Retina (tissue), 1 donor: ENCODE measurements around the gene RPUSD1.
"Not testable (repeated sequence)": the region's sequence is repeated elsewhere in the genome, so short reads cannot be mapped to it uniquely, and the experiment has no call there.

ENCODE experiments used
- DNase-seq: peaks from one replicate; pipeline ENCODE4 v3.0.0-alpha.2; 2016

Gene RPUSD1

GRCh38 chr16:764184-764750 is 23.9 kb downstream of the RPUSD1 start:
- DNase-seq, result no peak

GRCh38 chr16:763369-764183 is 24.6 kb downstream of the RPUSD1 start:
- no peak for DNase-seq

- DNase-seq, result no peak
These were observed 25.4 kb downstream of the RPUSD1 start for GRCh38 chr16:762595-763268.

GRCh38 chr16:761625-762513 is 26.3 kb downstream of the RPUSD1 start:
- no peak for DNase-seq

- no peak for DNase-seq
These were observed 27.4 kb downstream of the RPUSD1 start, which contains the start of gene MSLN for GRCh38 chr16:760545-761343. Gene MSLN, plus strand, starts transcription at chr16:760734. Its CDS starts 1,947 bp downstream, at chr16:762681.

- no peak for DNase-seq
These were observed 28.1 kb downstream of the RPUSD1 start for GRCh38 chr16:760065-760464.

GRCh38 chr16:759110-759910 is 28.9 kb downstream of the RPUSD1 start:
- no peak for DNase-seq

- no peak for DNase-seq
These were observed 31.8 kb downstream of the RPUSD1 start for GRCh38 chr16:756428-756827.

GRCh38 chr16:754656-755055 is 33.5 kb downstream of the RPUSD1 start:
- no peak for DNase-seq

- not testable (repeated sequence) for DNase-seq
These were observed 34.0 kb downstream of the RPUSD1 start for GRCh38 chr16:754121-754607.

GRCh38 chr16:752007-752312 is 36.2 kb downstream of the RPUSD1 start:
- DNase-seq, result no peak

GRCh38 chr16:751152-752006 is 36.8 kb downstream of the RPUSD1 start:
- no peak for DNase-seq

- no peak for DNase-seq
These were observed 37.7 kb downstream of the RPUSD1 start for GRCh38 chr16:750485-750884.

- DNase-seq, result no peak
These were observed 39.2 kb downstream of the RPUSD1 start for GRCh38 chr16:749010-749409.

- no peak for DNase-seq
These were observed 40.0 kb downstream of the RPUSD1 start for GRCh38 chr16:747978-748746.

GRCh38 chr16:746637-747036 is 41.5 kb downstream of the RPUSD1 start:
- DNase-seq, result no peak

GRCh38 chr16:745739-746138 is 42.4 kb downstream of the RPUSD1 start:
- no peak for DNase-seq

GRCh38 chr16:743794-744500 is 44.2 kb downstream of the RPUSD1 start:
- no peak for DNase-seq

- not testable (repeated sequence) for DNase-seq
These were observed 45.3 kb downstream of the RPUSD1 start for GRCh38 chr16:742894-743293.
